ENCODE measurements around the gene GNB5.
"Not testable (repeated sequence)": the region's sequence is repeated elsewhere in the genome, so short reads cannot be mapped to it uniquely, and the experiment has no call there.

Gene GNB5

GRCh38 chr15:52113235-52113634, 78.0 kb downstream of the GNB5 start:
- DNase-seq (ENCODE audit: low read depth in 3 of 3) = no peak

GRCh38 chr15:52112203-52112750, 78.9 kb downstream of the GNB5 start:
- DNase-seq (ENCODE audit: low read depth in 3 of 3) = peak in 2 of 3 experiments; percentile 6 to 23

- no peak for DNase-seq (ENCODE audit: low read depth in 3 of 3)
These were observed 79.5 kb downstream of the GNB5 start for GRCh38 chr15:52111517-52112202.

- DNase-seq (ENCODE audit: low read depth in 3 of 3) = no peak
These were observed 81.4 kb downstream of the GNB5 start for GRCh38 chr15:52109559-52110451.

- DNase-seq (ENCODE audit: low read depth in 3 of 3) = no peak
These were observed 84.0 kb downstream of the GNB5 start for GRCh38 chr15:52107238-52107637.

- DNase-seq (ENCODE audit: low read depth in 3 of 3) = no peak
These were observed 84.6 kb downstream of the GNB5 start for GRCh38 chr15:52106641-52107040.

- DNase-seq (ENCODE audit: low read depth in 3 of 3) = no peak
These were observed 85.3 kb downstream of the GNB5 start for GRCh38 chr15:52105846-52106245.

GRCh38 chr15:52104532-52105004, 86.6 kb downstream of the GNB5 start:
- DNase-seq (ENCODE audit: low read depth in 3 of 3) = no peak

GRCh38 chr15:52103217-52104207, 87.7 kb downstream of the GNB5 start:
- DNase-seq (ENCODE audit: low read depth in 3 of 3) = no peak

GRCh38 chr15:52102463-52102862, 88.7 kb downstream of the GNB5 start:
- no peak for DNase-seq (ENCODE audit: low read depth in 3 of 3)

- DNase-seq (ENCODE audit: low read depth in 3 of 3) = no peak
These were observed 89.5 kb downstream of the GNB5 start for GRCh38 chr15:52101542-52102323.

- DNase-seq (ENCODE audit: low read depth in 3 of 3) = no peak
These were observed 90.3 kb downstream of the GNB5 start for GRCh38 chr15:52100807-52101442.

- no peak for DNase-seq (ENCODE audit: low read depth in 3 of 3)
These were observed 91.4 kb downstream of the GNB5 start for GRCh38 chr15:52099651-52100272.

- DNase-seq (ENCODE audit: low read depth in 3 of 3) = no peak
These were observed 92.9 kb downstream of the GNB5 start for GRCh38 chr15:52098323-52098722.

- DNase-seq (ENCODE audit: low read depth in 3 of 3) = no peak
These were observed 94.0 kb downstream of the GNB5 start for GRCh38 chr15:52097180-52097579.

GRCh38 chr15:52096536-52096935, 94.7 kb downstream of the GNB5 start:
- DNase-seq (ENCODE audit: low read depth in 3 of 3) = not testable (repeated sequence)

GRCh38 chr15:52095597-52096262, 95.5 kb downstream of the GNB5 start:
- no peak for DNase-seq (ENCODE audit: low read depth in 3 of 3)

GRCh38 chr15:52094811-52095584, 96.2 kb downstream of the GNB5 start:
- no peak for DNase-seq (ENCODE audit: low read depth in 3 of 3)

All from stimulated activated CD4-positive, alpha-beta T cell treated with anti-CD3 and anti-CD28 coated beads, TNF-alpha, amount 100 ng/mL, for 4 hours (primary cell).